Measurements from ENCODE around the gene HHEX. TPM values are rescaled to one million over a fixed set of nuclear protein-coding genes. Genes with fewer than 3 reads are reported as not detected.
A peak's percentile ranks its signal among the peaks of the same experiment; 100 is the strongest.
"Not testable (repeated sequence)": the region's sequence is repeated elsewhere in the genome, so short reads cannot be mapped to it uniquely, and the experiment has no call there.

HHEX gene
- total RNA-seq: 1.2 and 1.7 TPM in 2 replicates
- long read RNA-seq, partial matches to known transcripts: 0 of 1 reads
- long read RNA-seq, other reads (novel, unspliced or antisense): 0 of 1 reads

DNA sequence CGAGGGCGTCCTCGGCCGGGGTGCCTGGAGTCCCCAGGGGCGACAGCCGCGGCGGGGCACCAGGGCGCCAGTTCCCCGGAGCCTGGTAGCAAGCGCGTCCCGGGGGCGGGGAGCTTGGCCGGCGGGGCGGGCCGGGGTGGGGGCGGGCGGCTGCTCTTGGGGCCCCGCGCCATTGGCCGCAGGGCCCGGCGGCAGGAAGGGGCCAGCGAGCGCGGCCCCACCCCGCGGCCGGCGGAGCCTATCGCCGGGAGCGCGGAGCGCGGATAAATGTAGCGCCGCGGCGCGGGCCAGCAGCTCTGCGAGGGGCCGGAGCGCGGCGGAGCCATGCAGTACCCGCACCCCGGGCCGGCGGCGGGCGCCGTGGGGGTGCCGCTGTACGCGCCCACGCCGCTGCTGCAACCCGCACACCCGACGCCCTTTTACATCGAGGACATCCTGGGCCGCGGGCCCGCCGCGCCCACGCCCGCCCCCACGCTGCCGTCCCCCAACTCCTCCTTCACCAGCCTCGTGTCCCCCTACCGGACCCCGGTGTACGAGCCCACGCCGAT lies at the start of gene HHEX:
Gene HHEX, plus strand, starts transcription at position 293 of the 548 bp plus-strand sequence. Its CDS starts 32 bp downstream, at position 325.
- Mint-ChIP-seq H3K27ac (ENCODE audit: unreplicated experiment) (no peak within 1 kb of the TSS), H3K36me3 (ENCODE audit: unreplicated experiment) (peaks cover 4% of the 10 kb centered on the region)

DNA sequence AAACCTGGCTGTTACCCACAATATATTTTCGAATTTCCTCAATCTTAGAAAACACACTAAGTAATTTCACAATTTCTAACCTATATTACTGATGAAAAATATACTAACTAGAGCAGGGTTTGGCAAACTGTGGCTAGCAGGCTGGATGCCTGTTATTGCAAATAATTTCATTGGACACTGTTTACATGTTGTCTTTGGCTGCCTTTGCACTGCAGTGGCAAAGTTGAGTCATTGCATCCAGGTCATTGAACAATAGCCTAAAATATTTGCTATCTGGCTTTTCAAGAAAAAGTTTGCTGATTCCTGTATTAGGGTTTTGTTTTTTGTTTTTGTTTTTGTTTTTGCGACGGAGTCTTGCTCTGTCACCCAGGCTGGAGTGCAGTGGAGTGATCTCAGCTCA lies 49.6 kb upstream of the HHEX start:
- no peak for DNase-seq (ENCODE audit: extremely low spot score, unreplicated experiment)
- TF ChIP-seq, protein P1, sequence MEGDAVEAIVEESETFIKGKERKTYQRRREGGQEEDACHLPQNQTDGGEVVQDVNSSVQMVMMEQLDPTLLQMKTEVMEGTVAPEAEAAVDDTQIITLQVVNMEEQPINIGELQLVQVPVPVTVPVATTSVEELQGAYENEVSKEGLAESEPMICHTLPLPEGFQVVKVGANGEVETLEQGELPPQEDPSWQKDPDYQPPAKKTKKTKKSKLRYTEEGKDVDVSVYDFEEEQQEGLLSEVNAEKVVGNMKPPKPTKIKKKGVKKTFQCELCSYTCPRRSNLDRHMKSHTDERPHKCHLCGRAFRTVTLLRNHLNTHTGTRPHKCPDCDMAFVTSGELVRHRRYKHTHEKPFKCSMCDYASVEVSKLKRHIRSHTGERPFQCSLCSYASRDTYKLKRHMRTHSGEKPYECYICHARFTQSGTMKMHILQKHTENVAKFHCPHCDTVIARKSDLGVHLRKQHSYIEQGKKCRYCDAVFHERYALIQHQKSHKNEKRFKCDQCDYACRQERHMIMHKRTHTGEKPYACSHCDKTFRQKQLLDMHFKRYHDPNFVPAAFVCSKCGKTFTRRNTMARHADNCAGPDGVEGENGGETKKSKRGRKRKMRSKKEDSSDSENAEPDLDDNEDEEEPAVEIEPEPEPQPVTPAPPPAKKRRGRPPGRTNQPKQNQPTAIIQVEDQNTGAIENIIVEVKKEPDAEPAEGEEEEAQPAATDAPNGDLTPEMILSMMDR (IDR thresholded peaks at IDR 0.05): no peak
- H3K4me3 Mint-ChIP-seq (ENCODE audit: unreplicated experiment): no peak overlapping the region
- H3K9me3 Mint-ChIP-seq (ENCODE audit: unreplicated experiment): peaks cover 7% of the 10 kb centered on the region
- no peak overlapping the region for H3K27ac Mint-ChIP-seq (ENCODE audit: unreplicated experiment)
- peaks cover 7% of the 10 kb centered on the region for H3K4me1 Mint-ChIP-seq (ENCODE audit: unreplicated experiment)
- no peaks in the 10 kb centered on the region for H3K27me3 Mint-ChIP-seq (ENCODE audit: unreplicated experiment)
- H3K36me3 Mint-ChIP-seq (ENCODE audit: unreplicated experiment): peaks cover 7% of the 10 kb centered on the region

More for the DNA sequence above, at the start of gene HHEX:
- Mint-ChIP-seq H3K9me3 (ENCODE audit: unreplicated experiment) (peaks cover 15% of the 10 kb centered on the region), H3K27me3 (ENCODE audit: unreplicated experiment) (peaks cover 41% of the 10 kb centered on the region), H3K4me3 (ENCODE audit: unreplicated experiment) (peak within 1 kb of the TSS; percentile 73), H3K4me1 (ENCODE audit: unreplicated experiment) (peaks cover 2% of the 10 kb centered on the region)
- no peak for DNase-seq (ENCODE audit: extremely low spot score, unreplicated experiment)
- TF ChIP-seq, protein P1 (IDR thresholded peaks at IDR 0.05): no peak

DNA sequence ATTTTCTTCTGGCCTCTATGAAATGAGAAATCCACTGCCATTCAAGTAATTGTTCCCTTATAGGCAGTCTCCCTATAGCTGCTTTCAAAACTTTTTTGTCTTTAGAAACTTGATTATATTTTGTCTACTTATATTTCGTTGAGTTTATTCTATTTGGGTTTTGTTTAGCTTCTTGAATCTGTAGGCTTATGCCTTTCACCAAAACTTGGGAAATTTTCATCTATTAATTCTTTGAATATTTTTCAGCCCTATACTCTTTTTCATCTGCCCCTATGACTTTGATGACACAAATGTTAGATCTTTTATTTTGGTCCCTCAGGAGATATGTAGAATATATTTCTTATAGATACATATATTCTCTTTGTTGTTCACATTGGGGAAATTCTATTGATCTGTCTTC lies 48.3 kb upstream of the HHEX start:
- H3K36me3 Mint-ChIP-seq (ENCODE audit: unreplicated experiment): peaks cover 7% of the 10 kb centered on the region
- H3K27me3 Mint-ChIP-seq (ENCODE audit: unreplicated experiment): no peaks in the 10 kb centered on the region
- no peak overlapping the region for H3K4me3 Mint-ChIP-seq (ENCODE audit: unreplicated experiment)
- peaks cover 7% of the 10 kb centered on the region for H3K9me3 Mint-ChIP-seq (ENCODE audit: unreplicated experiment)
- DNase-seq (ENCODE audit: extremely low spot score, unreplicated experiment): no peak
- H3K4me1 Mint-ChIP-seq (ENCODE audit: unreplicated experiment): peaks cover 7% of the 10 kb centered on the region
- no peak overlapping the region for H3K27ac Mint-ChIP-seq (ENCODE audit: unreplicated experiment)
- TF ChIP-seq, protein P1 (IDR thresholded peaks at IDR 0.05): no peak

DNA sequence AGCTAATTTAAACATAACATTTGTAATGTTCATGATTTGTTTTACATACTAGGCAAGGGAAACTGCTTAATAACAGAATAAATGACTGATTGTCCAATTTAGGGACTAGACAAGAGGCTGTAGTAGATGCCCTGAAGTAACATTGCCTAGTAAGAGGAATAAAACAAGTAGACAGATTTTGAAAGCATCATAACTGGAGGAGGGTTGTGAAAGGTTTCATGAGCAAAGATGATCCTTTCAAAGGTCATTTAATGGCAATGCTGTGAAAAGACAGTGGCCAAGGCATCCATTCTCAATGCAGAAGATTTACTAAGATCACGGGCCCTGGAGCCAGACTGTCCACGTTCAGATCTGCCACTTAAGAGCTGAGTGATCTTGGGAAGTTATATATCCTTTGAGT lies 44.8 kb upstream of the HHEX start:
- TF ChIP-seq, protein P1 (IDR thresholded peaks at IDR 0.05): no peak
- Mint-ChIP-seq H3K4me1 (ENCODE audit: unreplicated experiment) (peaks cover 7% of the 10 kb centered on the region), H3K9me3 (ENCODE audit: unreplicated experiment) (peaks cover 7% of the 10 kb centered on the region), H3K27ac (ENCODE audit: unreplicated experiment) (no peak overlapping the region), H3K4me3 (ENCODE audit: unreplicated experiment) (no peak overlapping the region), H3K27me3 (ENCODE audit: unreplicated experiment) (no peaks in the 10 kb centered on the region), H3K36me3 (ENCODE audit: unreplicated experiment) (peaks cover 7% of the 10 kb centered on the region)
- DNase-seq (ENCODE audit: extremely low spot score, unreplicated experiment): no peak

DNA sequence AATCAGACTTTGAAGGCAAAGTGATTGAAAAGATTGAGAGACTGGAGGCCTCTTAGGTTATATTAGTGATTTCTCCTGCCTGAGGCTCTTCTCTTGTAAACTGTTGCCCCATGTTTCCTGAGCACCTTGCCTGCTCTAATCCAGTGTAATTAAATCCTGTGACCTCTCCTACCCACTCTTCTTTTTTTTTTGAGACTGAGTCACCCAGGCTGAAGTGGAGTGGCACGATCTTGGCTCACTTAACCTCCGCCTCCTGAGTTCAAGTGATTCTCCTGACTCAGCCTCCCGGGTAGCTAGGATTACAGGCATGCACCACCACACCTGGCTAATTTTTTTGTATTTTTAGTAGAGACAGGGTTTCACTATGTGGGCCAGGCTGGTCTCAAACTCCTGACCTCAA lies 38.9 kb upstream of the HHEX start:
- H3K4me1 Mint-ChIP-seq (ENCODE audit: unreplicated experiment); H3K9me3 Mint-ChIP-seq (ENCODE audit: unreplicated experiment); DNase-seq (ENCODE audit: extremely low spot score, unreplicated experiment); H3K4me3 Mint-ChIP-seq (ENCODE audit: unreplicated experiment); H3K27me3 Mint-ChIP-seq (ENCODE audit: unreplicated experiment); H3K27ac Mint-ChIP-seq (ENCODE audit: unreplicated experiment): not testable (repeated sequence)
- H3K36me3 Mint-ChIP-seq (ENCODE audit: unreplicated experiment): peaks cover 12% of the 10 kb centered on the region
